HEK293 (cell line): Measurements from ENCODE around the gene RSL1D1.

Experiments used
- CTCF ChIA-PET: fragments of 350-600 bp; formaldehyde crosslinking; extraction: SDS; loops from one replicate; lab custom pipeline; 2021; ENCODE audit warnings: antibody characterized with exemption; lab: Yijun Ruan, JAX
- POLR2A ChIA-PET: fragments of 300-600 bp; formaldehyde crosslinking; extraction: SDS; loops from one replicate; lab custom pipeline; 2020; ENCODE audit warnings: antibody characterized with exemption, inconsistent platforms; lab: Yijun Ruan, JAX
- H3K27ac ChIP-seq: fragments of 200-500 bp; sonication (Bioruptor generic); 2 replicates; pipeline ENCODE4 v1.5.1; 2014; ENCODE audit warnings: low read depth, low read length, control low read depth, inconsistent platforms; ENCODE audit errors: extremely low read depth
- H3K36me3 ChIP-seq, 2 experiments: fragments of 200-500 bp in 1 of 2; sonication (Bioruptor generic) in 1 of 2; 1 replicate in 1 of 2; 2 replicates in 1 of 2; pipeline ENCODE4 v1.5.1; 2014 to 2017; ENCODE audit warnings: inconsistent platforms in 2 of 2, low read length in 2 of 2; ENCODE audit not compliant: control insufficient read depth in 2 of 2, insufficient read depth in 1 of 2
- H3K4me1 ChIP-seq: fragments of 200-500 bp; sonication (Bioruptor generic); 2 replicates; pipeline ENCODE4 v1.5.1; 2014; ENCODE audit warnings: mild to moderate bottlenecking, low read length, inconsistent platforms; ENCODE audit not compliant: control insufficient read depth, insufficient read depth
- H3K4me3 ChIP-seq: 2 replicates; pipeline ENCODE4 v1.5.1; 2011; ENCODE audit warnings: low read depth, mild to moderate bottlenecking, control low read depth, low read length, moderate library complexity
- H3K9me3 ChIP-seq: fragments of 200-500 bp; sonication (Bioruptor generic); 2 replicates; pipeline ENCODE4 v1.5.1; 2014; ENCODE audit warnings: low read depth, low read length, inconsistent platforms; ENCODE audit not compliant: control insufficient read depth, insufficient read depth
- GLIS2 ChIP-seq: fragments of 450-650 bp; formaldehyde crosslinking; IDR thresholded peaks from 2 replicates; pipeline ENCODE4 v1.5.1; 2016; ENCODE audit warnings: missing biosample characterization, missing genetic modification characterization
- MZF1 ChIP-seq: fragments of 450-650 bp; formaldehyde crosslinking; IDR thresholded peaks from 2 replicates; pipeline ENCODE4 v1.5.1; 2017; ENCODE audit warnings: missing biosample characterization, missing genetic modification characterization, borderline replicate concordance
- ZBTB20 ChIP-seq: fragments of 450-650 bp; formaldehyde crosslinking; IDR thresholded peaks from 2 replicates; pipeline ENCODE4 v1.5.1; 2016; ENCODE audit warnings: missing biosample characterization, missing genetic modification characterization
- ZFP37 ChIP-seq: fragments of 450-650 bp; formaldehyde crosslinking; IDR thresholded peaks from 2 replicates; pipeline ENCODE4 v1.5.1; 2016; ENCODE audit warnings: missing biosample characterization, missing genetic modification characterization
- ZIC2 ChIP-seq: fragments of 450-650 bp; formaldehyde crosslinking; IDR thresholded peaks from 2 replicates; pipeline ENCODE4 v1.5.1; 2016; ENCODE audit warnings: missing biosample characterization, missing genetic modification characterization
- ZNF10 ChIP-seq: fragments of 450-650 bp; formaldehyde crosslinking; IDR thresholded peaks from 2 replicates; pipeline ENCODE4 v1.5.1; 2017; ENCODE audit warnings: missing biosample characterization, missing genetic modification characterization
- ZNF214 ChIP-seq: fragments of 450-650 bp; formaldehyde crosslinking; IDR thresholded peaks from 2 replicates; pipeline ENCODE4 v1.5.1; 2017; ENCODE audit warnings: missing biosample characterization, mild to moderate bottlenecking, missing genetic modification characterization, borderline replicate concordance
- ZNF394 ChIP-seq: fragments of 450-650 bp; formaldehyde crosslinking; IDR thresholded peaks from 2 replicates; pipeline ENCODE4 v1.5.1; 2016; ENCODE audit warnings: missing biosample characterization, missing genetic modification characterization, mild to moderate bottlenecking, moderate library complexity, borderline replicate concordance
- ZNF404 ChIP-seq: fragments of 450-650 bp; formaldehyde crosslinking; IDR thresholded peaks from 2 replicates; pipeline ENCODE4 v1.5.1; 2017; ENCODE audit warnings: missing biosample characterization, missing genetic modification characterization
- ZNF501 ChIP-seq: fragments of 450-650 bp; formaldehyde crosslinking; IDR thresholded peaks from 2 replicates; pipeline ENCODE4 v1.5.1; 2016; ENCODE audit warnings: missing biosample characterization, missing genetic modification characterization
- ZNF561 ChIP-seq: fragments of 450-650 bp; IDR thresholded peaks from 2 replicates; pipeline ENCODE4 v1.5.1; 2018; ENCODE audit warnings: missing biosample characterization, missing genetic modification characterization, borderline replicate concordance
- ZNF600 ChIP-seq: fragments of 450-650 bp; formaldehyde crosslinking; IDR thresholded peaks from 2 replicates; pipeline ENCODE4 v1.5.1; 2016; ENCODE audit warnings: missing biosample characterization, missing genetic modification characterization
- ZXDB ChIP-seq: fragments of 450-650 bp; formaldehyde crosslinking; IDR thresholded peaks from 2 replicates; pipeline ENCODE4 v1.5.1; 2016; ENCODE audit warnings: missing biosample characterization, missing genetic modification characterization
- TF ChIP-seq, protein P1 (sequence below): fragments of 450-650 bp; formaldehyde crosslinking; conservative IDR thresholded peaks from 2 replicates; pipeline ENCODE4 v1.5.1; 2016; ENCODE audit warnings: low read depth, missing biosample characterization, missing genetic modification characterization
- TF ChIP-seq, protein P2 (sequence below): fragments of 450-650 bp; formaldehyde crosslinking; IDR thresholded peaks from 2 replicates; pipeline ENCODE4 v1.5.1; 2016; ENCODE audit warnings: missing biosample characterization, missing genetic modification characterization
- TF ChIP-seq, protein P3 (sequence below): fragments of 450-650 bp; formaldehyde crosslinking; IDR thresholded peaks from 2 replicates; pipeline ENCODE4 v1.5.1; 2016; ENCODE audit warnings: missing biosample characterization, missing genetic modification characterization
- TF ChIP-seq, protein P4 (sequence below): fragments of 450-650 bp; formaldehyde crosslinking; IDR thresholded peaks from 2 replicates; pipeline ENCODE4 v1.5.1; 2016; ENCODE audit warnings: missing biosample characterization, missing genetic modification characterization
- TF ChIP-seq, protein P5 (sequence below): fragments of 450-650 bp; formaldehyde crosslinking; IDR thresholded peaks from 2 replicates; pipeline ENCODE4 v1.5.1; 2016; ENCODE audit warnings: missing biosample characterization, missing genetic modification characterization
- TF ChIP-seq, protein P6 (sequence below): fragments of 450-650 bp; formaldehyde crosslinking; IDR thresholded peaks from 2 replicates; pipeline ENCODE4 v1.5.1; 2016; ENCODE audit warnings: missing biosample characterization, missing genetic modification characterization

RSL1D1 gene

DNA sequence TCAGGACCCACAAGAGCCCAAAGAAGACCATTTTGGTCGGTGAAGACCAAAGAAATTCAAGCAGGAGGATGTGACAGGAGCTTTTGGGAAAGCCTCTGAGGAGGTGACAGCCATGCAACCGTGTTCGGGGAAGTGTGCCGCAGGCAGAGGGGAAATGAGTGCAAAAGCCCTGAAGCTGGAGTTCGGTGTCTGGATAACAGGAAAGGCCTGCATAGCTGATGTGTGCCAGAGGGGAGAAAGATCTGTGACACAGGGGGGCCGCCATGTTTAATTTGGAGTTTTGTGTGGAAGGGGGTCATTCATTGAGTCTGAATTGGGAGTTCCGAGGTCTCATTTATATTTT is 53.4 kb downstream of the RSL1D1 start (continued):
- TF ChIP-seq, protein P1, sequence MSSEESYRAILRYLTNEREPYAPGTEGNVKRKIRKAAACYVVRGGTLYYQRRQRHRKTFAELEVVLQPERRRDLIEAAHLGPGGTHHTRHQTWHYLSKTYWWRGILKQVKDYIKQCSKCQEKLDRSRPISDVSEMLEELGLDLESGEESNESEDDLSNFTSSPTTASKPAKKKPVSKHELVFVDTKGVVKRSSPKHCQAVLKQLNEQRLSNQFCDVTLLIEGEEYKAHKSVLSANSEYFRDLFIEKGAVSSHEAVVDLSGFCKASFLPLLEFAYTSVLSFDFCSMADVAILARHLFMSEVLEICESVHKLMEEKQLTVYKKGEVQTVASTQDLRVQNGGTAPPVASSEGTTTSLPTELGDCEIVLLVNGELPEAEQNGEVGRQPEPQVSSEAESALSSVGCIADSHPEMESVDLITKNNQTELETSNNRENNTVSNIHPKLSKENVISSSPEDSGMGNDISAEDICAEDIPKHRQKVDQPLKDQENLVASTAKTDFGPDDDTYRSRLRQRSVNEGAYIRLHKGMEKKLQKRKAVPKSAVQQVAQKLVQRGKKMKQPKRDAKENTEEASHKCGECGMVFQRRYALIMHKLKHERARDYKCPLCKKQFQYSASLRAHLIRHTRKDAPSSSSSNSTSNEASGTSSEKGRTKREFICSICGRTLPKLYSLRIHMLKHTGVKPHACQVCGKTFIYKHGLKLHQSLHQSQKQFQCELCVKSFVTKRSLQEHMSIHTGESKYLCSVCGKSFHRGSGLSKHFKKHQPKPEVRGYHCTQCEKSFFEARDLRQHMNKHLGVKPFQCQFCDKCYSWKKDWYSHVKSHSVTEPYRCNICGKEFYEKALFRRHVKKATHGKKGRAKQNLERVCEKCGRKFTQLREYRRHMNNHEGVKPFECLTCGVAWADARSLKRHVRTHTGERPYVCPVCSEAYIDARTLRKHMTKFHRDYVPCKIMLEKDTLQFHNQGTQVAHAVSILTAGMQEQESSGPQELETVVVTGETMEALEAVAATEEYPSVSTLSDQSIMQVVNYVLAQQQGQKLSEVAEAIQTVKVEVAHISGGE (tag by site-specific recombination) = peak; percentile 71
- TF ChIP-seq ZNF214 (tag by site-specific recombination) = no peak

DNA sequence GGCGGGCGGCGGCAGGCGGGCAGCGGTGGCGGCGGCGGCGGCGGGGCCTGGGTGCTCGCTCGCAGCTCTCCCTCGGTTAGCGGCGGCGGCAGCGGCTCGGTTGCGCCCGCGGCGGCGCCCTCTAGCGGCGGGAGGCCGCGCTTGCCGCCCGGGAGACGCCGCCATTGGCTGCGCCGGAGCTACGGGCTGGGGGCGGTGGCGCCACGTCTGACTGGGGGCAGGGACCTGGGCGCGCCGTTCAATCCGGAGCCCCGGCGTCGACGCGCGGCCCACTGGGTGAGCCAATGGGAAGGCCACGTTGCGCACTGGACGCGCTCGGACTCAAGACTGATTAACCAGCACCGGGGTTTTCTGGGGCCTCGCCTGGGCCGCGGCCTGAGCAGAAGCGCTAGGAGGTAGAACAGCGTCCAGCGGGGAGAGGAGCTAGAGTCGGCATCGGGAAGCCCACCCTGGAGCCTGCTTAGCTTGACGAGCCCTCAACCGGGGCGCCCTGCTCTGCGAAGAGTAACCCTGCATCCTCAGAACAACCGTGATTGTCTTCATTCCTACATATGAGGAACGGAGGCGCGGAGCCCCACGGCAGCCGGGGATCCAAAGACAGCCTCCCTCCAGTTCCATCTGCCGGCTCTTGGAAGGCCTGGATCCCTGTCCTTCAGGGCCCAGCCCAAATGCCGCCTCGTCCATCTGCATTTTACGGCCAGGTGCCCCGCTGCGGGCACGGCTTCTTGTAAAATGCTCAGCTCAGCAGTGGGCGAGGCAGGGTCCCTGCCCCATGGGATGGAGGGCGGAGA is 54.0 kb downstream of the RSL1D1 start, which contains the start of gene ZC3H7A:
Gene ZC3H7A (minus strand): TSS at position 93 of the 791 bp plus-strand sequence. CDS start 14,904 bp downstream, outside the sequence.
- CTCF ChIA-PET = interaction anchor here (0.6 to 2.7 kb wide), 25 partner anchors 10 to 823 kb away, joined by 3 to 14 read pairs (median 4); partner anchors contain the start of gene TXNDC11
- peaks cover 0 to 10% of the 10 kb centered on the region in 2 experiments; a peak in 2 of 3 replicates for H3K36me3 ChIP-seq
- peaks cover 21% of the 10 kb centered on the region for H3K4me1 ChIP-seq
- POLR2A ChIA-PET = interaction anchor here (0.9 to 2.9 kb wide), 10 partner anchors 10 to 114 kb away, joined by 3 to 39 read pairs (median 5); partner anchors contain the start of genes RSL1D1 and TXNDC11
- no peaks in the 10 kb centered on the region for H3K9me3 ChIP-seq
- H3K27ac ChIP-seq = peak within 1 kb of the TSS; percentile 93
- peak within 1 kb of the TSS; percentile 87 for H3K4me3 ChIP-seq
- TF ChIP-seq, protein P2, sequence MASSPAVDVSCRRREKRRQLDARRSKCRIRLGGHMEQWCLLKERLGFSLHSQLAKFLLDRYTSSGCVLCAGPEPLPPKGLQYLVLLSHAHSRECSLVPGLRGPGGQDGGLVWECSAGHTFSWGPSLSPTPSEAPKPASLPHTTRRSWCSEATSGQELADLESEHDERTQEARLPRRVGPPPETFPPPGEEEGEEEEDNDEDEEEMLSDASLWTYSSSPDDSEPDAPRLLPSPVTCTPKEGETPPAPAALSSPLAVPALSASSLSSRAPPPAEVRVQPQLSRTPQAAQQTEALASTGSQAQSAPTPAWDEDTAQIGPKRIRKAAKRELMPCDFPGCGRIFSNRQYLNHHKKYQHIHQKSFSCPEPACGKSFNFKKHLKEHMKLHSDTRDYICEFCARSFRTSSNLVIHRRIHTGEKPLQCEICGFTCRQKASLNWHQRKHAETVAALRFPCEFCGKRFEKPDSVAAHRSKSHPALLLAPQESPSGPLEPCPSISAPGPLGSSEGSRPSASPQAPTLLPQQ (tag by site-specific recombination) = 0 out of 2 replicates have a peak, but pooled peaks have one; percentile 60
- TF ChIP-seq ZFP37 (tag by site-specific recombination) = peak; percentile 61; the same call in 1 of the 2 replicates
- TF ChIP-seq MZF1 = 0 out of 2 replicates have a peak, but pooled peaks have one; percentile 45
- TF ChIP-seq ZNF561 = peak; percentile 66; the same call in 1 of the 2 replicates
- peak; percentile 59 for TF ChIP-seq ZNF600 (tag by site-specific recombination)
- peak; percentile 79 for TF ChIP-seq ZNF10 (tag by site-specific recombination)
- TF ChIP-seq, protein P3, sequence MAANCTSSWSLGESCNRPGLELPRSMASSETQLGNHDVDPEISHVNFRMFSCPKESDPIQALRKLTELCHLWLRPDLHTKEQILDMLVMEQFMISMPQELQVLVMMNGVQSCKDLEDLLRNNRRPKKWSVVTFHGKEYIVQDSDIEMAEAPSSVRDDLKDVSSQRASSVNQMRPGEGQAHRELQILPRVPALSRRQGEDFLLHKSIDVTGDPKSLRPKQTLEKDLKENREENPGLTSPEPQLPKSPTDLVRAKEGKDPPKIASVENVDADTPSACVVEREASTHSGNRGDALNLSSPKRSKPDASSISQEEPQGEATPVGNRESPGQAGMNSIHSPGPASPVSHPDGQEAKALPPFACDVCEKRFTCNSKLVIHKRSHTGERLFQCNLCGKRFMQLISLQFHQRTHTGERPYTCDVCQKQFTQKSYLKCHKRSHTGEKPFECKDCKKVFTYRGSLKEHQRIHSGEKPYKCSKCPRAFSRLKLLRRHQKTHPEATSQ (tag by site-specific recombination) = peak; percentile 34; the same call in 1 of the 2 replicates
- peak; percentile 86; the same call in 1 of the 2 replicates for TF ChIP-seq ZXDB (tag by site-specific recombination)
- TF ChIP-seq, protein P4, sequence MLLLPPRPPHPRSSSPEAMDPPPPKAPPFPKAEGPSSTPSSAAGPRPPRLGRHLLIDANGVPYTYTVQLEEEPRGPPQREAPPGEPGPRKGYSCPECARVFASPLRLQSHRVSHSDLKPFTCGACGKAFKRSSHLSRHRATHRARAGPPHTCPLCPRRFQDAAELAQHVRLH (tag by site-specific recombination) = peak; percentile 33; the same call in 1 of the 2 replicates
- TF ChIP-seq, protein P1 (tag by site-specific recombination) = no peak
- TF ChIP-seq ZNF394 (tag by site-specific recombination) = peak; percentile 39; the same call in 1 of the 2 replicates
- TF ChIP-seq, protein P5, sequence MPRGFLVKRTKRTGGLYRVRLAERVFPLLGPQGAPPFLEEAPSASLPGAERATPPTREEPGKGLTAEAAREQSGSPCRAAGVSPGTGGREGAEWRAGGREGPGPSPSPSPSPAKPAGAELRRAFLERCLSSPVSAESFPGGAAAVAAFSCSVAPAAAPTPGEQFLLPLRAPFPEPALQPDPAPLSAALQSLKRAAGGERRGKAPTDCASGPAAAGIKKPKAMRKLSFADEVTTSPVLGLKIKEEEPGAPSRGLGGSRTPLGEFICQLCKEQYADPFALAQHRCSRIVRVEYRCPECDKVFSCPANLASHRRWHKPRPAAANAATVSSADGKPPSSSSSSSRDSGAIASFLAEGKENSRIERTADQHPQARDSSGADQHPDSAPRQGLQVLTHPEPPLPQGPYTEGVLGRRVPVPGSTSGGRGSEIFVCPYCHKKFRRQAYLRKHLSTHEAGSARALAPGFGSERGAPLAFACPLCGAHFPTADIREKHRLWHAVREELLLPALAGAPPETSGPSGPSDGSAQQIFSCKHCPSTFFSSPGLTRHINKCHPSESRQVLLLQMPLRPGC (tag by site-specific recombination) = peak; percentile 39; the same call in 1 of the 2 replicates
- TF ChIP-seq, protein P6, sequence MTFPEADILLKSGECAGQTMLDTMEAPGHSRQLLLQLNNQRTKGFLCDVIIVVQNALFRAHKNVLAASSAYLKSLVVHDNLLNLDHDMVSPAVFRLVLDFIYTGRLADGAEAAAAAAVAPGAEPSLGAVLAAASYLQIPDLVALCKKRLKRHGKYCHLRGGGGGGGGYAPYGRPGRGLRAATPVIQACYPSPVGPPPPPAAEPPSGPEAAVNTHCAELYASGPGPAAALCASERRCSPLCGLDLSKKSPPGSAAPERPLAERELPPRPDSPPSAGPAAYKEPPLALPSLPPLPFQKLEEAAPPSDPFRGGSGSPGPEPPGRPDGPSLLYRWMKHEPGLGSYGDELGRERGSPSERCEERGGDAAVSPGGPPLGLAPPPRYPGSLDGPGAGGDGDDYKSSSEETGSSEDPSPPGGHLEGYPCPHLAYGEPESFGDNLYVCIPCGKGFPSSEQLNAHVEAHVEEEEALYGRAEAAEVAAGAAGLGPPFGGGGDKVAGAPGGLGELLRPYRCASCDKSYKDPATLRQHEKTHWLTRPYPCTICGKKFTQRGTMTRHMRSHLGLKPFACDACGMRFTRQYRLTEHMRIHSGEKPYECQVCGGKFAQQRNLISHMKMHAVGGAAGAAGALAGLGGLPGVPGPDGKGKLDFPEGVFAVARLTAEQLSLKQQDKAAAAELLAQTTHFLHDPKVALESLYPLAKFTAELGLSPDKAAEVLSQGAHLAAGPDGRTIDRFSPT (tag by site-specific recombination) = 0 out of 2 replicates have a peak, but pooled peaks have one; percentile 38
- TF ChIP-seq ZNF404 (tag by site-specific recombination) = no peak
- 0 out of 2 replicates have a peak, but pooled peaks have one; percentile 39 for TF ChIP-seq GLIS2 (tag by site-specific recombination)
- peak; percentile 67; the same call in 1 of the 2 replicates for TF ChIP-seq ZNF501 (tag by site-specific recombination)
- peak; percentile 91 for TF ChIP-seq ZBTB20 (tag by site-specific recombination)
- TF ChIP-seq ZIC2 (tag by site-specific recombination) = peak; percentile 91
